HL-60/S4 treated with phorbol 12-myristate 13-acetate at 8.2 ng/mL for 4 days and 3 days (cell line): ENCODE data around the gene EMD.

ENCODE experiments used
- in situ Hi-C: fragments of 300-500 bp; cut with MboI; formaldehyde crosslinking; loops from 2 replicates; pipeline ENCODE4 v1.15.0; 2022; ENCODE audit warnings: low sequenced_read_pairs

EMD gene

DNA sequence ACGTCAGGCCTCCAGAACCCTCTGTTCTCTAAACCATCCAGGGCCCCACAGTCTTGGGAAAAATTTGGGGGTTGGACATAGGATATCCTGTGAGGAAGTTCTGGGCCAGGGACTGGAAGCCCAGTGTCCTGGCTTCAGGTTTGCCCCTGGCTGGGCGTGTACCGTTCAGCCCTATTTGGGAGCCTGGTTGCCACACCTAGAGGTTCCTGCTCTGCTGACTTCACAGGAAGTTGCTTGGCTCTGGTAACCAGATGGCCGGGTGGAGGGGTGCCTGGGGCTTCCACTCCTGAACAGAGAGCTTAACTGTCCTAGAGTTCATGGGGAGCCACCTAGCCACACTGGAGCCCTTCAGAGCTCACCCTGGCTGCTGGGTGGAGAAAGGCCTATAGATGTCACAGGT, 33.4 kb downstream of the EMD start:
- in situ Hi-C loops, result no loop called here

DNA sequence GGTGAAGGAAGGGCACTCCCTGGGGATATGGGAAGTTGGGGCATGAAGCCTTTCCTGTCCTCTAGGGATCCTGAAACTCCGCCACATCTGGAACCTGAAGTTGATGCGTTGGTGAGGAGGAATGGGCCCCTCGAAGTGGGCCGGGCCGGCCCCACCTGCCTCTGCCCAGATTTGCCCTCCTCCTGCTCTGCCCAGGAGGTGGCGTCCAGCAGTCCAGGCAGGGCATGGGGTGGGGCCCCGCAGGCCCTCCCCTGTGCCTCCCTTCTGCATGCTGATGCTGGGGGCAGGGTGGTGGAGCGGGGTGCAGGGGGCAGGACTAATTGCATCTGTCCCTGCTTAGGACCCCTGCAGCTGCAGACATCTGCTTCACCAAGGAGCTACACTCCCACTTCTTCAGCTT, 34.0 kb downstream of the EMD start:
- in situ Hi-C loops, result no loop called here

- in situ Hi-C loops, result no loop called here
Measured at GRCh38 chrX:154417157-154417556, 38.1 kb downstream of the EMD start.

DNA sequence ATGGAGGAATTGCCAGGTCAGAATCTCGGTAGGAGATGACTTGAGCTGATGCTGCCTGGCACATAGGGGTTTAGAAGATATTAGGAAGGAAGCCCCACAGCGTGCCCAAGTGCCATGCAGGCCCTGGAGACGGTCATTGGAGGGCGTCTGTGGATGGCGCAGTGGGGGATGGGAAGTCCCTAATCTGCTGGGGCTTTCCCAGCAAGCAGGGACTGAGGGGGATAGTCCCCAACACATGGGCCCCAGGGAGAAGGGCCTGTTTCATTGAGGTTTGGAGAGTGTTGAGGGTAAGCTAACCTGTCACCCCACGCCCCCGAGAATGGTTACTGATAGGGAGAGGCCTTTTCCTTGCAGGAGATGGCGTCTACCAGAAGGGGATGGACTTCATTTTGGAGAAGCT, 40.1 kb downstream of the EMD start:
- in situ Hi-C loops, result no loop called here

DNA sequence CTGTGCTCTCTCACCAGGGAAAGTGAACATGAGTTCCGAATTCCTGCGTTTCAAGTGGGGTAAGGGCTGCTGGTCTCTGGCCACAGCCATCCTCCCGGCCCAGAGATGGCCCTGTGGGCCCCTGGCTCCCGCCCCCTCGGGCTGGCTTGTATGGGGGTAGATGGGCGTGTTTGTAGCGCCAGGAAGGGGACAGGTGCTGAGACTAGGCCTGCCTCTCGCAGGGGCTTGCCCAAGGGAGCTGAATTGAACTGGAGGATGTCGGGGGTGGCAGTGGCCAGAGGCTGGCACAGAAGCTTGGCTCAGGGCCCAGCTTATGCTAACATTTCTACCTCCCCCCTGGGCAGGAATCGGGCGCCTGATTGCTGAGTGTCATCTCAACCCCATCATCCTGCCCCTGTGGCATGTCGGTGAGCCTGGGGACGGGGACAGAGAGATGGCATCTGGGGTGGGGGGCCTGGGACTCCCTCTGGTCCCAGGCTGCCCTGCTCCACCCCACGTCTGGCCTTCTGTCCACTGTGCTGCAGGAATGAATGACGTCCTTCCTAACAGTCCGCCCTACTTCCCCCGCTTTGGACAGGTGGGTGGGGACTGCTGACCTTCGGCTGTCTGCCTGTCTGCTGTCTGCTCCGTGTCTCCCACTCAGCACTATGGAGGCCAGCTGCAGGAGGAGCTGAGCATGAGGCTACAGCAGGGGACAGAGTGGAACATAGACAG, 40.8 kb downstream of the EMD start:
- in situ Hi-C loops, result no loop called here

DNA sequence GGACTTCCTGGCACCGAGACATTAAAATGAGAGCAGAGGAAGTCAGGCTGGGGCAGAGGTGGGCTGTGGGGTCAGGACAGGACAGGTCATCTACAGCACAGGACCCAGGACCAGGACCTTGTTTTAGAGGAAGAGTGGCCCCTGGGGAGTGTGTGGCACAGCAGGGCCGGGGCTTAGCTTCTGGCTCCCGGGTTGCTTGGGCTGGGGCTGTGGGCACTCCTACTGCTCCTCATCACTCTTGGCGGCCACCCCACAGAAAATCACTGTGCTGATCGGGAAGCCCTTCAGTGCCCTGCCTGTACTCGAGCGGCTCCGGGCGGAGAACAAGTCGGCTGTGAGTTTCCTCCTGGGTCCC, 41.3 kb downstream of the EMD start:
- in situ Hi-C loops, result no loop called here

DNA sequence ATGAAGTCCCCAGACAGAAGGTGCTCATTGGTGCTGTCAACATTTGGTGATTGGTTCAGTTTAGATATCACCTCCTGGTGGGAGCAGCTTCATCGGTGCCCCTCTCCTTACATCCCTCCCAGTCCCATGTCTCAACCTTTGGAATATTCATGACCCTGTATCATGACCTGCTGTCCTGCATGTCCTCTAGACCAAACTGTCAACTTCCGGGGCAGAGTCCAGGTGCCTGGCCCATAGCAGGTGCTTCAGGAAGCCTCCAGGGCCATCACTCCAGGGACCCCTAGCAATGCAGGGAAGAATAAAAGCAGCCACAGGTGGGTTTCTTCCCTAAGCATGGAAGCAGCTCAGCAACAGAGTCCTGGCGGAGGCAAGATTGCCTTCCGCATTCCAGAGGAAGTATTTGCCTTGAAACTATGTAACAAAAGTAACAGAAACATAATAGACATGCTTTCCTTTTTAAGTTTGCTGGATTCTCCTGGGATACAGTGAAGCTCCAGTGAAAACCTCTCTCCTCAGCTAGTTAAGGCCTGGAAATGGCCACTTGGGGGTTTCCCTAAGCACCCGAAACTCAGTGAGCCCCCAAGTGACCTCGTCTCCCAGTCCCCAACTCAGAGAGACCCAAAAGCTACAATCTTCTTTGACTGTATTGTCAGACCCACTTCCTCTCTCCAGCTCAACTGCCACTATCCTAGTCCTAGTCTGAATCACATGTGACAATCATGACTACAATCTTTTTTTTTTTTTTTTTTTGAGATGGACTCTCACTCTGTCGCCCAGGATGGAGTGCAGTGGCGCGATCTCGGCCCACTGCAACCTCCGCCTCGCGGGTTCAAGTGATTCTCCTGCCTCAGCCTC, 48.0 kb downstream of the EMD start:
- in situ Hi-C loops, result no loop called here

DNA sequence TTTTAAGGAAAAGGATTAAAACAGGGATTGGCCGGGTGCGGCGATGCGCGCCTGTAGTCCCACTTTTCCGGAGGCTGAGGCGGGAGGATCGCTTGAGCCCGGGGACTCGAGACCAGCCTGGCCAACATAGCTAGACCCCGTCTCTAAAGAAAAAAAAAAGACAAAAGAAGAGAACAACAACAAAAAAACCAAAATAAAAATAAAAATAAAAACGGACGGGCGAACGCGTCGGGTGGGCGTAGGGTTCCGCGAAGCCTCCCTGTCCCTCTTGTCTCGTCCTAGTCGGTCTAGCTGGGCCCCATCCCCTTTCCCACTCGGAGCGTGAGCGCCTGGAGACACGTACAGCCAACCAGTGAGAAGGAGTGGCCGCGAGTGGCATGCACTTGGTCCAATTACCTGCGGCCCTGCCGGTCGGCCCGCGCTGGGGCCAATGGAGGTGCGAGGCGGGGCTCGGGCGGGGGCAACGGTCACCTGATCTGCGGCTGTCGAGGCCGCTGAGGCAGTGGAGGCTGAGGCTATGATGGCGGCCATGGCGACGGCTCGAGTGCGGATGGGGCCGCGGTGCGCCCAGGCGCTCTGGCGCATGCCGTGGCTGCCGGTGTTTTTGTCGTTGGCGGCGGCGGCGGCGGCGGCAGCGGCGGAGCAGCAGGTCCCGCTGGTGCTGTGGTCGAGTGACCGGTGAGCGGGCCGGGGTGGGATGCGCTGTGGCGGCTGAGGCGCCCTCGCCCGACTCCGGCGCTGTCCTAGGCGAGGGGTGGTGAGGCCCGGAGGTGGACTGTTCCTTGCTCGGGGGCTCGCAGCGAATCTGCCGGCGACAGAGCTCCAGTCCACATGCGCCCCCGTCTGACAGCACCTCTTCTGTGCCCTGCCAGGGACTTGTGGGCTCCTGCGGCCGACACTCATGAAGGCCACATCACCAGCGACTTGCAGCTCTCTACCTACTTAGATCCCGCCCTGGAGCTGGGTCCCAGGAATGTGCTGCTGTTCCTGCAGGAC, 49.4 kb downstream of the EMD start, which contains the start of gene ATP6AP1:
Gene ATP6AP1, plus strand, starts transcription at position 502 of the 996 bp plus-strand sequence. Its CDS starts 16 bp downstream, at position 518.
- in situ Hi-C loops, result no loop called here

- in situ Hi-C loops, result no loop called here
Measured at GRCh38 chrX:154429711-154430110, 50.6 kb downstream of the EMD start.

GRCh38 chrX:154430479-154430878, 51.4 kb downstream of the EMD start:
- in situ Hi-C loops, result no loop called here

- in situ Hi-C loops, result no loop called here
Measured at GRCh38 chrX:154430916-154431315, 51.8 kb downstream of the EMD start.
